HG02943 (cell line): ENCODE data around the gene KMT2B.
"Not testable (repeated sequence)": the region's sequence is repeated elsewhere in the genome, so short reads cannot be mapped to it uniquely, and the experiment has no call there.

Source experiments
- ATAC-seq: cut with Tn5 transposase; IDR thresholded peaks from one replicate; pipeline ENCODE4 v1.9.1; 2021; ENCODE audit warnings: mild to moderate bottlenecking, low read depth, moderate library complexity; ENCODE audit not compliant: unreplicated experiment

The KMT2B gene

GRCh38 chr19:35754370-35755130 is 36.7 kb downstream of the KMT2B start:
- ATAC-seq: no peak

GRCh38 chr19:35755131-35755549 is 37.3 kb downstream of the KMT2B start:
- ATAC-seq: no peak

- ATAC-seq: no peak
These were observed 38.0 kb downstream of the KMT2B start for GRCh38 chr19:35755550-35756376.

GRCh38 chr19:35756377-35757230 is 38.8 kb downstream of the KMT2B start, which contains the start of gene HSPB6:
TSS of gene HSPB6 (minus strand) at chr19:35757029. CDS start at chr19:35757008, 21 bp downstream.
- ATAC-seq: no peak

- no peak for ATAC-seq
These were observed 39.5 kb downstream of the KMT2B start for GRCh38 chr19:35757231-35757748.

- ATAC-seq: peak; percentile 96
These were observed 40.2 kb downstream of the KMT2B start, which contains the start of gene PROSER3 for GRCh38 chr19:35757749-35758608. TSS of gene PROSER3 (plus strand) at chr19:35758176. CDS start at chr19:35758216, 40 bp downstream.

- no peak for ATAC-seq
These were observed 41.9 kb downstream of the KMT2B start for GRCh38 chr19:35759697-35760096.

- ATAC-seq: no peak
These were observed 43.0 kb downstream of the KMT2B start for GRCh38 chr19:35760711-35761349.

- ATAC-seq: no peak
These were observed 46.9 kb downstream of the KMT2B start for GRCh38 chr19:35764432-35765315.

GRCh38 chr19:35766571-35767104 is 48.8 kb downstream of the KMT2B start:
- ATAC-seq: no peak

- no peak for ATAC-seq
These were observed 49.7 kb downstream of the KMT2B start for GRCh38 chr19:35767288-35768081.

- no peak for ATAC-seq
These were observed 50.2 kb downstream of the KMT2B start for GRCh38 chr19:35768082-35768421.

GRCh38 chr19:35772362-35772761 is 54.6 kb downstream of the KMT2B start:
- ATAC-seq: not testable (repeated sequence)

GRCh38 chr19:35773020-35773806 is 55.4 kb downstream of the KMT2B start:
- ATAC-seq: no peak

GRCh38 chr19:35774274-35775045 is 56.7 kb downstream of the KMT2B start:
- ATAC-seq: no peak

GRCh38 chr19:35775046-35775297 is 57.2 kb downstream of the KMT2B start:
- no peak for ATAC-seq
